ENCODE results near the gene UFM1.
"Not testable (repeated sequence)": the region's sequence is repeated elsewhere in the genome, so short reads cannot be mapped to it uniquely, and the experiment has no call there.

Gene UFM1

GRCh38 chr13:38365661-38366060 lies 16.0 kb downstream of the UFM1 start:
- no peak for DNase-seq (ENCODE audit: low spot score)

- no peak for DNase-seq (ENCODE audit: low spot score)
Measured at GRCh38 chr13:38366954-38367645, 17.4 kb downstream of the UFM1 start.

DNA sequence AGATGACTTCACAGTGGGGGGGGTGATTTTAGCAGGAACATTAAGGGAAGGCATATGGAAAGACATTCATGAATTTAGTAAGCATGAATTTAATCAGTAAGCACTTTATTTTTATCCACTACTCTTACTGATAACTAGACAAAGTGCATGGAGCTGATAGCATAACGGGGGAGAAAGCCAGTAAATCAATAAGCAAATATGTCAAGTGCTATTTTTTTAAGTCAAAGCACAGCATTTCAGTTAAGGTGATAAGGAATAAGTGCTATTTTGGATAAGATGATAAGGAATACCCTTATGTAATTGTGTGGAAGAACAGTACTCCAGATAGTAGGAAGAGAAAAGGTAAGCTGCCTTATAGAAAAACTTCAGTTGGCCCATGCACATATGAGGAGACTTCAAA lies 19.4 kb downstream of the UFM1 start:
- no peak for DNase-seq (ENCODE audit: low spot score)

DNA sequence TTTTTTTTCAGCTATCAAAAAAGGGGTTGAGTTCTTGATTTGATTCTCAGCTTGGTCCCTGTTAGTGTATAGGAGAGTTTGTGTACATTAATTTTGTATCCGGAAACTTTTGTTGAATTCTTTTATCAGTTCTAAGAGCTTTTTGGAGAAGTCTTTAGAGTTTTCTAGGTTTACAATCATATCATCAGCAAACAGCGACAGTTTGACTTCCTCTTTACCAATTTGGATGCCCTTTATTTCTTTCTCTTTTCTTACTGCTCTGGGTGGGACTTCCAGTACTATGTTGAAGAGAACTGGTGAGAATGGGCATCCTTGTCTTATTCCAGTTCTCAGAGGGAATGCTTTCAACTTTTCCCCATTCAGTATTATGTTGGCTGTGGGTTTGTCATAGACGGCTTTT lies 20.4 kb downstream of the UFM1 start:
- DNase-seq (ENCODE audit: low spot score), result not testable (repeated sequence)

- DNase-seq (ENCODE audit: low spot score), result no peak
Measured at GRCh38 chr13:38372820-38373383, 23.3 kb downstream of the UFM1 start.

DNA sequence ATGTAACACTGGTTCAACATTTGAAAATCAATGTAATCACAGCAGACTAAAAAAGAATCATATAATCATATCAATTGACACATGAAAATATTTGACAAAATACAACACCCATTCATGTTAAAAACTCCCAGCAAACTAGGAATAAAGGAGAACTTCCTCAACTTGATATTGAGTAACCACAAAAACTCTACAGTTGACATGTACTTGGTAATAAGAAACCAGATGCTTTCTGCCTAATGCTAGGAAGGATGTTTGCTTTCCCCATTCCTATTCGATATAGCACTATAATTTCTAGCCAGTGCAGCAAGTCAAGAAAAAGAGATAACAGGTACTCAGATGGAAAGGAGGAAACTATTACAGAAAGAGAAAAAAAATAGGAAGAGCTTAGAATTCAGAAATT lies 26.9 kb downstream of the UFM1 start:
- DNase-seq (ENCODE audit: low spot score), result no peak

- DNase-seq (ENCODE audit: low spot score), result no peak
Measured at GRCh38 chr13:38381890-38382289, 32.2 kb downstream of the UFM1 start.

DNA sequence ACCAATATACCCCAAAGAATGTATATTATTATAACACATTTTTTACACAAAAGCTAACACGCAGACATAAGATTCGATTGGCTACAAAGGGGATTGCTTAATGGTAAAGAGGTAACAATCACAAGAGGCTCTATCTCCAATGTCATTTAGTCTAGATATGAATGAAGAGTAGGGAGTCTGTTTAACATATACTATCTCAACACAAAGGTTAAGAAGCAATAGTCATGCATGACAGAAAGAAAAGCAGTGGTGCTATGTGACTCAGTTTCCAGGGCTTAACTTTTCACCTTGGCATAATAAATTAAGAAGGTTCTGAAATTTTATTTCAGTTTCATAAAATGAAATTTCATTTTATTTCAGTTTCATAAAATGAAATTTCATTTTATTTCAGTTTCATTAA lies 33.3 kb downstream of the UFM1 start:
- DNase-seq (ENCODE audit: low spot score), result no peak

DNA sequence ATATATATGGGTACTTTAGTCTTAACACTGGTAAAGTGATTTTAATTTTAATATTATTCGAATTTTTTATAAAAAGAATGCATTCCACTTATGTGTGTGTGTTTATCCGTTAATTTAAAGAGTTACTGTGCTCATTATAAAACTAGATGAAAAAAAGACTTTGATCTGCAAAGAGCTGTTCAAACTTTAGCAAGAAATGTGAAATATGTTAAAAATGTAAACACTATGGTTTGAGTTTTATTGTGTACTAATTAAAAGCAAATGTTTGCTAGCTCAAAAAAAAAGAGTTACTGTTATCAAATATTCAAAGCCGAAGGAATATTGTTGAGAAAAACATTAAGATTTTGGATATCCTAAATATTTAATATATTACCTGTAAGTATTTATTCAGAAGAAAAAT lies 34.5 kb downstream of the UFM1 start:
- no peak for DNase-seq (ENCODE audit: low spot score)

DNA sequence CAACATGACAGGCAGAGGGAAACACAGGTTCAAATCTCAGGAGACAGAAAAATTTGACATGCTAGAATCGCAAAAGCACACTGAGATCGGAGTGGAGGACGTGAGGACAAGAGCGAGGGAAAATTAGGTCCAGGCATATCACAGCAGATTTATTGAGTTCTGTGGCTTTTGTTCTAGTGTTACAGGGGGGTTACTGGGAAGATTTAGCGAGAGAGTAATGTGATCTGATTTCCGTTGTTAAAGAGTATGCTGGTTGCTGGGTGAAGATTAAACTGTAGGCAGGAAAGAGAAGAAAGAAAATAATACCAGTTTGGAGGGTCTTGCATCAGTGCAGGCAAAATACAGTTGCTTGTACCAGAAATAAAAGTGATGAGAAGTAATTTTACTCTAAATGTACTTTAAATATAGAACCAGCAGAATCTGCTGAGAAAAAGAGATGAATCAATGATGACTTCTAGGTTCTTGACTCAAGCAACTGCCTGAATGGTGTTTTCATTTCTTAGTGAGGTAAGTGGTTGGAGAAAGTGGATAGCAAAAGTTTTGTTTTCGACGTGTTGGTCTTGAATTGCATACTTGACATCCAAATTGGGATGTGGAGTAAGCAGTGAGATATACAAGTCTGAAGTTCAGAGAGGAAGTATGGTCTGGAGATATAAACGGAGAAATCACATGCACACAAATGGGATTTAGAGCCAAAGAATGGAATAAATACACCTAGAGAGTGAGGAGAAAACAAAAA lies 35.7 kb downstream of the UFM1 start:
- DNase-seq (ENCODE audit: low spot score), result no peak

DNA sequence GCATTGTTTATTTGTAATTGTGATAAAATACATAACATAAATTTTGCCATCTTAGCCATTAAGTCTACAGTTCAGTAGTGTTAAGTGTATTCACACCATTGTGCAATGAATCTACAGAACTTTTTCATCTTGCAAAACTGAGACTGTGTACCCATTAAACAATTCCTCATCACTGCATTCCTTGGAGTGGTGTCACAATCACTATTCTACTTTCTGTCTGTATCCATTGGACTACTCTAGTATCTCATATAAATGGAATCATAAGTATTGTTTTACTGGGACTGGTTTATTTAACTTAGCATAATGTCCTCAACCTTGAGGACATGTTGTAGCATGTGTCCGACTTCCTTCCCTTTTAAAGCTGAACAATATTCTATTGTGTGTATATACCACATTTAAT lies 36.8 kb downstream of the UFM1 start:
- no peak for DNase-seq (ENCODE audit: low spot score)

GRCh38 chr13:38391341-38391740 lies 41.7 kb downstream of the UFM1 start:
- no peak for DNase-seq (ENCODE audit: low spot score)

- no peak for DNase-seq (ENCODE audit: low spot score)
Measured at GRCh38 chr13:38394777-38395496, 45.3 kb downstream of the UFM1 start.

DNA sequence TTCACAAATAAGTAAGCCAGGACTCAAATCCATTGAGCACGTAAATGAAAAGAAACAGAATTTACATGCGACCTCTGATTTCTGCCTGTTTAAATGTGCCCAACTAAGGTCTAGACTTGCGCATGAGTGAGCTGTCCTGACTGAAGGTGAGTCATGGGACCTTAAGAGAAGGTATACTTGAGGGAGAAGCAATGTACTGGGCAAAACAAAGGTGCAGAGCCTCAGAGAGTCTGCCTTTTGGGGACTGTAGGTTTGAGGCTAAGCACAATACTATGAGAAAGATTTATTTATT lies 45.8 kb downstream of the UFM1 start:
- no peak for DNase-seq (ENCODE audit: low spot score)

DNA sequence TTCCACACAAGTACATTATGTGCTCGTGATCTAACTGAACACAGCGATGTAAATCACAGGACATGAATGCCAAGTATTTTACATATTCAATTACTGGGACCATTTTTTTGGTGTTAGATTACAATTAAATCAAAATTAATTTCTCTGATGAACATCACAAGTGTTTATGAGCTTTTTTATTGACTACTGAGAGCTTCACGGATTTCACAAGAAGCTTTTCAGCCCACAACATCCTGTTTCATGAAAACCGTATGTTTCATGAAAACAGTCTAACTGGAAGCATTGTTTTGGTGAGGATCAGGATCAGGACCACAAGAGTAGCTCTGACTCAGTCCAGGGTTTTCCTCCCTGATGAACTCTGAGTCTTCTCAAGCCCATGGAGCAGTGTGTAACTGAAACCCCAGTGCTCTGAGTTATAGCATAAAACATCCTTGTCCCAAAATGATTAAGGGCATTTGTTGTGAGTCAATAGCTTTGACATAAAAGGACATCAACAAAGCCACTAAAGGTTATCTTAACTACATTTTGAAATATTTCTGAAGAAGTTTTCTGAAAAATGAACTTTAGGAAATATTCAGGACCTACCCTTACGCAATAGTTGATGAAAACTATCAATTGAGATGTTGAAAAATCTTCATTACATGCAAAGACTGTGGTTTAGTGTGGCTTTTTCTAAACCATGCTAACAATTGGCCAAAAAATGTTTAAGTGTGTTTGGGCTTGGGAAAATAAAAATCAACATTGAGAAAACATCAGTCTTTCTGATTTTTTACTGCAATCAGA lies 49.3 kb downstream of the UFM1 start:
- DNase-seq (ENCODE audit: low spot score), result no peak

GRCh38 chr13:38399535-38399934 lies 49.9 kb downstream of the UFM1 start:
- DNase-seq (ENCODE audit: low spot score), result no peak

GRCh38 chr13:38401276-38401675 lies 51.6 kb downstream of the UFM1 start:
- no peak for DNase-seq (ENCODE audit: low spot score)

DNA sequence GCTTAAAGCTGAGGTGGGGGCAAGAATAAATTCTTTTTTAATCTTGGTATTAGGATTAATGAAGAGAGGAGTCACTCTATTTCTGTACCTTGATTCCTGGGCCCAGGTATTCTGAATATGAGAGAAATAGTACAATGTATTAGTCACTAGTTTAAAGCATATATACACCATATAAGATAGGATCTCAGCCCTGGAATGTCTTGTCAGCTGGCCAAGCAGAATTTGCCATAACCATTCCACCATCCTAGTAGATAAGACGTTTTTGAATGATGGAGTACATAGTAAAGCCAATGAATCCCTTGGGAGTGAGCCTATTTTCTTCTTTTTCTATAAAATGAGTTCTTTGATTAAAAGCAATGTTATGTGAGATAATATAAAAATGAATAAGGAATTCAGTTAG lies 55.6 kb downstream of the UFM1 start:
- no peak for DNase-seq (ENCODE audit: low spot score)

- no peak for DNase-seq (ENCODE audit: low spot score)
Measured at GRCh38 chr13:38409771-38410170, 60.1 kb downstream of the UFM1 start.

DNA sequence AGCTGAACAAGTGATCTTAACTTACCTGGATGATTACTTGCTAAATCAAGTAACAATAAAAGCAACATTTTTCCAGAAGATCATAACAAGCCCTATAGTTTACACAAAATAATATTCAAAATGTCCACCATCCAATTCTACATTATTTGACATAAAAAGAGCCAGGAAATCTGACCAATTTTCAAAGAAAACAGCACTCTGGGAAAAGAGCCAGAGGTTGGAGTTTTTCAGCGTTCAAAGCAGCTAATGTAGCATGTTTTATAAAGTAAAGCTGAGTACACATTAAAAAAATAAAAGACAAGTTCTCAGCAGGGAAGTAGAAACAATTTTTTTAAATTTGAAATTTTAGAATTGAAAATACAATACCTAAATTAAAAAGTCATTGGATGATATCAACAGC lies 62.6 kb downstream of the UFM1 start:
- DNase-seq (ENCODE audit: low spot score), result no peak
